ENCODE data around the gene SLC9B2. TPM values are rescaled to one million over a fixed set of nuclear protein-coding genes. Genes with fewer than 3 reads are reported as not detected.

SLC9B2 gene
- total and polyA plus RNA-seq, 4 donors, result 3.1 to 8.6 (median 6.0) TPM

DNA sequence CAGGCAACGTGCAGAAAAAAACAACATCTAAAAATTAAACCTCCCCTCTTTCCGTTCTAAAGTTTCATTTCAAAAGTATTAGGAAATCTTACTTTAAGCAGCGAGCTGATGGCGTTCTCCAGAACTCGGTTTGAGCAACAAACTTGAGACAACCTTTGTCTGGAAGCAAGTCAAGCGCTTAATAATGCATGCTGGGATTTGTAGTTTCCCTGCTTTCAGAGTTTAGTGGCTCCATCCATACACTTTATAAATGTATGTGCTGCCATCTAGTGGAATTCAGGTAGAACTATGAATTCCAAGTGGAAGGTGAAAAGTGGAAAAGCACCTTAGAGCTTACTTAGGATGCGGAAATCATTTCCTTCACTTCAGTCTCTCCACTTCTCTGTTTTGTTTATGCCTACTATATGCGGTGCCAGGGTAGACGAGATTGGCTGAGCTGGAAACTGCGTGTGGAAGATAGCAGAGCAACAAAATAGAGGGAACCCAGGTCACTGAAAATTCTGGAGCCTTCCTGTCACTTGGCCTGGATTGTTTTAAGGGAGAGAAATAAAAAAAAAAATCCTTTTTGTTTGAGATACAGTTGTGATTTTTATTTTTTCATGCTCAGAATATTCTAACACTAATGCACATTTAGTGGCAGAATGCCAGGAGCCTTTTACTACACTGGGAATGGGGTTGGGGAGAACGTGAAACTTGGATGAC, 23.3 kb upstream of the SLC9B2 start, which contains the start of gene BDH2:
TSS of gene BDH2 (minus strand) at position 144 of the 702 bp plus-strand sequence. CDS start 3,580 bp downstream, outside the sequence.
- H3K36me3 ChIP-seq (ENCODE audit: control insufficient read depth in 4 of 4, insufficient read depth in 4 of 4, low read length in 4 of 4), result no peaks in the 10 kb centered on the region
- TF ChIP-seq, protein P1, sequence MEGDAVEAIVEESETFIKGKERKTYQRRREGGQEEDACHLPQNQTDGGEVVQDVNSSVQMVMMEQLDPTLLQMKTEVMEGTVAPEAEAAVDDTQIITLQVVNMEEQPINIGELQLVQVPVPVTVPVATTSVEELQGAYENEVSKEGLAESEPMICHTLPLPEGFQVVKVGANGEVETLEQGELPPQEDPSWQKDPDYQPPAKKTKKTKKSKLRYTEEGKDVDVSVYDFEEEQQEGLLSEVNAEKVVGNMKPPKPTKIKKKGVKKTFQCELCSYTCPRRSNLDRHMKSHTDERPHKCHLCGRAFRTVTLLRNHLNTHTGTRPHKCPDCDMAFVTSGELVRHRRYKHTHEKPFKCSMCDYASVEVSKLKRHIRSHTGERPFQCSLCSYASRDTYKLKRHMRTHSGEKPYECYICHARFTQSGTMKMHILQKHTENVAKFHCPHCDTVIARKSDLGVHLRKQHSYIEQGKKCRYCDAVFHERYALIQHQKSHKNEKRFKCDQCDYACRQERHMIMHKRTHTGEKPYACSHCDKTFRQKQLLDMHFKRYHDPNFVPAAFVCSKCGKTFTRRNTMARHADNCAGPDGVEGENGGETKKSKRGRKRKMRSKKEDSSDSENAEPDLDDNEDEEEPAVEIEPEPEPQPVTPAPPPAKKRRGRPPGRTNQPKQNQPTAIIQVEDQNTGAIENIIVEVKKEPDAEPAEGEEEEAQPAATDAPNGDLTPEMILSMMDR (IDR thresholded peaks at IDR 0.05; ENCODE audit: control extremely low read depth, extremely low read depth), result peak; percentile 76
- peaks cover 5 to 14% (median 6%) of the 10 kb centered on the region in 5 donors for H3K4me1 ChIP-seq (ENCODE audit: control insufficient read depth in 5 of 5, insufficient read depth in 5 of 5, low read length in 5 of 5)
- peak; percentile 95 for ATAC-seq (ENCODE audit: insufficient read depth, low FRiP score)
- WGBS, 2 donors, result 11% methylated on average over 11 of the region's 11 CpGs
- peak within 1 kb of the TSS; percentile 42 to 90 for H3K9ac ChIP-seq (ENCODE audit: insufficient read depth in 1 of 2, low read length in 2 of 2)
- H3K27me3 ChIP-seq (ENCODE audit: control insufficient read depth in 3 of 3, insufficient read depth in 3 of 3, low read length in 2 of 3), result no peaks in the 10 kb centered on the region
- peak within 1 kb of the TSS; percentile 58 to 64 for H3K27ac ChIP-seq (ENCODE audit: low read depth in 1 of 2, low read length in 1 of 2)
- peaks cover 0 to 1% (median 0%) of the 10 kb centered on the region in 4 donors for H3K9me3 ChIP-seq (ENCODE audit: control insufficient read depth in 4 of 4, insufficient read depth in 3 of 4, low read length in 3 of 4)
- H3K4me3 ChIP-seq, result peak within 1 kb of the TSS; percentile 11
- peak; percentile 72 to 98 (median 97) for DNase-seq

DNA sequence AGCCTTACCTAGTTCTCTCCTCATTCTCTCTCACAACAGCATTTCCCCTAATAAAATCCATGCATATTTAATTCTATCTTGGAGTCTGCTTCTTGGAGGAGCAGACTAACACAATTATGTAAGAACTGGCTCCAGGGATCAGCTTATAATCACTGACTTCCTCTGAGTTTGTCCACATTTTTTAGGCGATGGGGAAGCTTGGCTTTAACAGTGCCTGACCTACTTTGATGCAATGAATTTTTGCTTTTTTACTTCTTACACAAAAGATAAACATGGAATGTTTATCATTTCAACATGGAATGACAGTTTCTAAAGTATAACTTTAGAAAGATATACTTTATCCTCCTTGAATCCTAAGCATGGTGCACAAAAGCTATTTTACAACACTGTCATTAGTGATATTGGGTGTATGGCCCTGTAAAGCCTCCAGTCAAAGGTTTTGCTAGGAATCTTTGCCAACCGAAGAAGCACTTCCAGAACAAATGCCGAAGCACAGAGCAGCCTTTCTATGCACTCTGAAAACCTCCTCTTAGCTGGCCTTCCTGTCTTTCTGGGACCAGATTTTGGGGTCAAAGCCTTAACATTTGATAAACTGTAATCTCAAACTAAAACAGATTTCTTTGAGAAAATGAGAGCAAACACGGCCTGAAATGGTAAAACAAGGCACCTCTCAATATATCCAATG, 22.3 kb upstream of the SLC9B2 start:
- peaks cover 5 to 14% (median 6%) of the 10 kb centered on the region in 5 donors for H3K4me1 ChIP-seq (ENCODE audit: control insufficient read depth in 5 of 5, insufficient read depth in 5 of 5, low read length in 5 of 5)
- H3K9me3 ChIP-seq (ENCODE audit: control insufficient read depth in 4 of 4, insufficient read depth in 3 of 4, low read length in 3 of 4), result no peaks in the 10 kb centered on the region
- peak overlapping the region; percentile 11 for H3K4me3 ChIP-seq
- peak overlapping the region; percentile 58 to 64 for H3K27ac ChIP-seq (ENCODE audit: low read depth in 1 of 2, low read length in 1 of 2)
- no peaks in the 10 kb centered on the region for H3K27me3 ChIP-seq (ENCODE audit: control insufficient read depth in 3 of 3, insufficient read depth in 3 of 3, low read length in 2 of 3)
- TF ChIP-seq, protein P1 (IDR thresholded peaks at IDR 0.05; ENCODE audit: control extremely low read depth, extremely low read depth), result no peak
- H3K36me3 ChIP-seq (ENCODE audit: control insufficient read depth in 4 of 4, insufficient read depth in 4 of 4, low read length in 4 of 4), result peaks cover 0 to 3% (median under 1%) of the 10 kb centered on the region in 4 donors
- H3K9ac ChIP-seq (ENCODE audit: insufficient read depth in 1 of 2, low read length in 2 of 2), result peak overlapping the region; percentile 42 to 90
- 18 to 28% methylated on average over 4 of the region's 4 CpGs for WGBS, 2 donors
- peak; percentile 13 to 64 (median 59) for DNase-seq
- ATAC-seq (ENCODE audit: insufficient read depth, low FRiP score), result no peak

DNA sequence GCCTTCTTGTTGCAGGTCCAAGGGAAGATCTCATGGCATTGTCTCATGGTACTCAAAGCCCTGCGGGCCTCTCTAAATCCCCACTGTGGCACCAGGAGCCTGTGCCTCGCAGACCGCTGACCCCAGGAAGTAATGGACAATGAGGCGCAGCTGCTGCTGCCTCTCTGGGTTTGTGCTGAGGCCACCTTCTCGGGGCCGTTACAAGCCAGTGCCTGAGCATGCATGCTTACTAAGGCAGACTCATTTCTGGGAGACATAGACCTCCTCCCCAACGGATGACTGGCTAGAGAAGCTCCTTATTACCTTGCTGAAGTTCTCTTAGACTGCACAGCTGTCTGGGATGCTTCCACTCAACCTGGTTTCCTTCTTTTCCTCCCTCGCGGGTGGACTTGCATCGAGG, 21.8 kb upstream of the SLC9B2 start:
- WGBS, 2 donors, result 65 to 82% methylated on average over 10 of the region's 10 CpGs
- ATAC-seq (ENCODE audit: insufficient read depth, low FRiP score) (no peak), DNase-seq (peak in 2 of 3 donors; percentile 10 to 17)
- peaks cover 0 to 5% (median 1%) of the 10 kb centered on the region in 4 donors for H3K36me3 ChIP-seq (ENCODE audit: control insufficient read depth in 4 of 4, insufficient read depth in 4 of 4, low read length in 4 of 4)
- H3K9ac ChIP-seq (ENCODE audit: insufficient read depth in 1 of 2, low read length in 2 of 2), result peak overlapping the region in 1 of 2 donors; percentile 90
- H3K9me3 ChIP-seq (ENCODE audit: control insufficient read depth in 4 of 4, insufficient read depth in 3 of 4, low read length in 3 of 4), result no peaks in the 10 kb centered on the region
- peaks cover 5 to 14% (median 6%) of the 10 kb centered on the region in 5 donors for H3K4me1 ChIP-seq (ENCODE audit: control insufficient read depth in 5 of 5, insufficient read depth in 5 of 5, low read length in 5 of 5)
- peak overlapping the region in 1 of 2 donors; percentile 10 for H3K27ac ChIP-seq (ENCODE audit: low read depth in 1 of 2, low read length in 1 of 2)
- TF ChIP-seq, protein P1 (IDR thresholded peaks at IDR 0.05; ENCODE audit: control extremely low read depth, extremely low read depth), result no peak
- H3K27me3 ChIP-seq (ENCODE audit: control insufficient read depth in 3 of 3, insufficient read depth in 3 of 3, low read length in 2 of 3), result no peaks in the 10 kb centered on the region
- no peak overlapping the region for H3K4me3 ChIP-seq
